GM12878 (cell line): ENCODE measurements around the gene ATP5PB. TPM values are rescaled to one million over a fixed set of nuclear protein-coding genes. Genes with fewer than 3 reads are reported as not detected.

Source experiments
- BACH1 ChIP-seq: fragments of 450-650 bp; IDR thresholded peaks from 2 replicates; pipeline ENCODE4 v1.6.1; 2017; ENCODE audit warnings: mild to moderate bottlenecking, borderline replicate concordance
- BHLHE40 ChIP-seq, 2 experiments: fragments of 450-650 bp in 1 of 2; IDR thresholded peaks; 2 replicates each; pipeline ENCODE4 v1.6.1; 2011 to 2017; ENCODE audit warnings: low read depth in 2 of 2, borderline replicate concordance in 1 of 2, improper control_type of control experiment in 1 of 2, low read length in 1 of 2, mild to moderate bottlenecking in 1 of 2
- MYC ChIP-seq: IDR thresholded peaks from 2 replicates; pipeline ENCODE4 v1.6.1; 2011; ENCODE audit warnings: mild to moderate bottlenecking, low read length, moderate library complexity, inconsistent platforms; ENCODE audit not compliant: insufficient read depth, insufficient replicate concordance, insufficient read length, severe bottlenecking
- PAX8 ChIP-seq: fragments of 450-650 bp; IDR thresholded peaks from 2 replicates; pipeline ENCODE4 v1.6.1; 2017; ENCODE audit warnings: mild to moderate bottlenecking, moderate library complexity
- PML ChIP-seq: IDR thresholded peaks from 2 replicates; pipeline ENCODE4 v1.6.1; 2012; ENCODE audit warnings: low read length, inconsistent platforms
- RB1 ChIP-seq: fragments of 450-650 bp; formaldehyde crosslinking; IDR thresholded peaks from 2 replicates; pipeline ENCODE4 v1.6.1; 2017; ENCODE audit warnings: mild to moderate bottlenecking, borderline replicate concordance
- ZBED1 ChIP-seq: IDR thresholded peaks from 2 replicates; pipeline ENCODE4 v1.6.1; 2016; ENCODE audit warnings: borderline replicate concordance
- polyA plus RNA-seq, 11 experiments: library from polyadenylated mRNA; depleted of rRNA in 4 of 11; unstranded in 6 of 11; stranded (reverse) in 5 of 11; fragments of >200 nt; fragmentation: Nextera tagmentation in 4 of 11; fragmentation: Illumina TruSeq in 1 of 11; extraction: Ambion mirVana in 4 of 11; extraction: Trizol in 1 of 11; gene quantifications; 1 replicate in 1 of 11; 2 replicates in 10 of 11; pipeline versions ENCODE4 v1.2.1 to v1.2.3, GENCODE V29; 2011 to 2016; ENCODE audit warnings: inconsistent platforms in 2 of 11, missing spikeins in 2 of 11, low read depth in 1 of 11
- total RNA-seq, 4 experiments: library from RNA; depleted of rRNA in 3 of 4; stranded (reverse); fragments of >200 nt in 3 of 4; fragmentation: Illumina TruSeq in 1 of 4; extraction: Trizol in 1 of 4; gene quantifications; 2 replicates each; pipeline versions ENCODE4 v1.2.1 to v1.2.3, GENCODE V29; 2013 to 2021
- TF ChIP-seq, protein P1 (sequence below): fragments of 450-650 bp; IDR thresholded peaks from 2 replicates; pipeline ENCODE4 v1.6.1; 2017; ENCODE audit warnings: mild to moderate bottlenecking, moderate library complexity
- TF ChIP-seq, protein P2 (sequence below): fragments of 450-650 bp; formaldehyde crosslinking; IDR thresholded peaks from 2 replicates; pipeline ENCODE4 v1.4.0; 2020; ENCODE audit warnings: mild to moderate bottlenecking, moderate library complexity

ATP5PB gene
- total and polyA plus RNA-seq, 10 of the 15 experiments (the other 5 are each of a cell fraction or from before 2014, with no cell fraction given) = 380 to 1,760 (median 677) TPM

DNA sequence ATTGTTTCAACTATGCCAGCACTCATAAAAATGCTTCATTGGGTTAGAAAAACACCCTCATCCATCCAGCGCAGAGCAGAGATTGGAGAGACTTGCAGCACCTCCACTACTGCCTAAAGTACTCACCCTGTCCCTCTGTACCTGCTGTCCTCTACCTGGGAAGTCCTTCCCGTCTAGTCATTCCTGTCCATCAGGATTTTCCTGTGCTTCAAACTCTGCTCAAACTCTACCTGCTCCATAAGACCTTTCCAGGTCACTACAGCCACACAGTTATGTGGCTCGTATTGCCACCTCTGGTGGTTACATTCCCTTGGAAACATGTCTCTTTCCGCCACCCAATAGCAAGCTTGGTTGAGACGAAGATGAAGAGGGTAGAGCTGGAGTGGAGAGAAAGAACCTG lies 28.9 kb upstream of the ATP5PB start (continued):
- TF ChIP-seq PAX8 (no peak), MYC (no peak), RB1 (no peak), BACH1 (no peak), BHLHE40 (IDR thresholded peaks at IDR 0.05; ENCODE audit: borderline replicate concordance in 1 of 2, low read depth in 2 of 2, low read length in 1 of 2) (no peak), ZBED1 (no peak), PML (no peak)
- TF ChIP-seq, protein P1, sequence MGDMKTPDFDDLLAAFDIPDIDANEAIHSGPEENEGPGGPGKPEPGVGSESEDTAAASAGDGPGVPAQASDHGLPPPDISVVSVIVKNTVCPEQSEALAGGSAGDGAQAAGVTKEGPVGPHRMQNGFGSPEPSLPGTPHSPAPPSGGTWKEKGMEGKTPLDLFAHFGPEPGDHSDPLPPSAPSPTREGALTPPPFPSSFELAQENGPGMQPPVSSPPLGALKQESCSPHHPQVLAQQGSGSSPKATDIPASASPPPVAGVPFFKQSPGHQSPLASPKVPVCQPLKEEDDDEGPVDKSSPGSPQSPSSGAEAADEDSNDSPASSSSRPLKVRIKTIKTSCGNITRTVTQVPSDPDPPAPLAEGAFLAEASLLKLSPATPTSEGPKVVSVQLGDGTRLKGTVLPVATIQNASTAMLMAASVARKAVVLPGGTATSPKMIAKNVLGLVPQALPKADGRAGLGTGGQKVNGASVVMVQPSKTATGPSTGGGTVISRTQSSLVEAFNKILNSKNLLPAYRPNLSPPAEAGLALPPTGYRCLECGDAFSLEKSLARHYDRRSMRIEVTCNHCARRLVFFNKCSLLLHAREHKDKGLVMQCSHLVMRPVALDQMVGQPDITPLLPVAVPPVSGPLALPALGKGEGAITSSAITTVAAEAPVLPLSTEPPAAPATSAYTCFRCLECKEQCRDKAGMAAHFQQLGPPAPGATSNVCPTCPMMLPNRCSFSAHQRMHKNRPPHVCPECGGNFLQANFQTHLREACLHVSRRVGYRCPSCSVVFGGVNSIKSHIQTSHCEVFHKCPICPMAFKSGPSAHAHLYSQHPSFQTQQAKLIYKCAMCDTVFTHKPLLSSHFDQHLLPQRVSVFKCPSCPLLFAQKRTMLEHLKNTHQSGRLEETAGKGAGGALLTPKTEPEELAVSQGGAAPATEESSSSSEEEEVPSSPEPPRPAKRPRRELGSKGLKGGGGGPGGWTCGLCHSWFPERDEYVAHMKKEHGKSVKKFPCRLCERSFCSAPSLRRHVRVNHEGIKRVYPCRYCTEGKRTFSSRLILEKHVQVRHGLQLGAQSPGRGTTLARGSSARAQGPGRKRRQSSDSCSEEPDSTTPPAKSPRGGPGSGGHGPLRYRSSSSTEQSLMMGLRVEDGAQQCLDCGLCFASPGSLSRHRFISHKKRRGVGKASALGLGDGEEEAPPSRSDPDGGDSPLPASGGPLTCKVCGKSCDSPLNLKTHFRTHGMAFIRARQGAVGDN = no peak
- TF ChIP-seq, protein P2, sequence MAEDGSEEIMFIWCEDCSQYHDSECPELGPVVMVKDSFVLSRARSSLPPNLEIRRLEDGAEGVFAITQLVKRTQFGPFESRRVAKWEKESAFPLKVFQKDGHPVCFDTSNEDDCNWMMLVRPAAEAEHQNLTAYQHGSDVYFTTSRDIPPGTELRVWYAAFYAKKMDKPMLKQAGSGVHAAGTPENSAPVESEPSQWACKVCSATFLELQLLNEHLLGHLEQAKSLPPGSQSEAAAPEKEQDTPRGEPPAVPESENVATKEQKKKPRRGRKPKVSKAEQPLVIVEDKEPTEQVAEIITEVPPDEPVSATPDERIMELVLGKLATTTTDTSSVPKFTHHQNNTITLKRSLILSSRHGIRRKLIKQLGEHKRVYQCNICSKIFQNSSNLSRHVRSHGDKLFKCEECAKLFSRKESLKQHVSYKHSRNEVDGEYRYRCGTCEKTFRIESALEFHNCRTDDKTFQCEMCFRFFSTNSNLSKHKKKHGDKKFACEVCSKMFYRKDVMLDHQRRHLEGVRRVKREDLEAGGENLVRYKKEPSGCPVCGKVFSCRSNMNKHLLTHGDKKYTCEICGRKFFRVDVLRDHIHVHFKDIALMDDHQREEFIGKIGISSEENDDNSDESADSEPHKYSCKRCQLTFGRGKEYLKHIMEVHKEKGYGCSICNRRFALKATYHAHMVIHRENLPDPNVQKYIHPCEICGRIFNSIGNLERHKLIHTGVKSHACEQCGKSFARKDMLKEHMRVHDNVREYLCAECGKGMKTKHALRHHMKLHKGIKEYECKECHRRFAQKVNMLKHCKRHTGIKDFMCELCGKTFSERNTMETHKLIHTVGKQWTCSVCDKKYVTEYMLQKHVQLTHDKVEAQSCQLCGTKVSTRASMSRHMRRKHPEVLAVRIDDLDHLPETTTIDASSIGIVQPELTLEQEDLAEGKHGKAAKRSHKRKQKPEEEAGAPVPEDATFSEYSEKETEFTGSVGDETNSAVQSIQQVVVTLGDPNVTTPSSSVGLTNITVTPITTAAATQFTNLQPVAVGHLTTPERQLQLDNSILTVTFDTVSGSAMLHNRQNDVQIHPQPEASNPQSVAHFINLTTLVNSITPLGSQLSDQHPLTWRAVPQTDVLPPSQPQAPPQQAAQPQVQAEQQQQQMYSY = no peak
